Measurements from ENCODE around the gene SYNPR.

SYNPR gene

DNA sequence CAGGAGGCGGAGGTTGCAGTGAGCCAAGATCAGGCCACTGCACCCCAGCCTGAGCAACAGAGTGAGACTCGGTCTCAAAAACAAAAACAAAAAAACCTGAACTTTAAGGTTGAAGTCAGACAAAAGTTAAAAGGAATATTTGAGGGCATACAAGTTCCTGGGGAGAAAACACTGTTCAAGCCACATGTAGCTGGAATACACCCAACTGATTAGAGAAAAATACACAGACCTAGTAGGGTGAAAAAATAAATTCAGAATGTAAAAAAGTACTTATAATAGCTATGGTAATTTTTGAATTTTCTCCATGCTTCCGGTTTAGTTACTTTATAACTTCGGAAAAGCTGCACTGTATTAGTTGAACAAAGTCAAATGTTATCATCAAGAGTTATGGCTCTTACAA is 331.7 kb downstream of the SYNPR start:
- H3F3A ChIP-seq (ENCODE audit: control insufficient read depth, insufficient read depth): no peaks in the 10 kb centered on the region
- no peak overlapping the region for H3K4me2 ChIP-seq (ENCODE audit: low read length)
- no peaks in the 10 kb centered on the region for H3K79me2 ChIP-seq (ENCODE audit: control insufficient read depth, low read length)
- H3K9me3 ChIP-seq (ENCODE audit: control insufficient read depth, insufficient read depth, low read length): no peaks in the 10 kb centered on the region
- H3K4me3 ChIP-seq (ENCODE audit: low read length): no peak overlapping the region
- H4K20me1 ChIP-seq (ENCODE audit: control insufficient read depth, insufficient read depth, low read depth, low read length): no peaks in the 10 kb centered on the region
- H3K9me2 ChIP-seq (replicated peaks; ENCODE audit: control insufficient read depth, low read length): no peaks in the 10 kb centered on the region
- no peaks in the 10 kb centered on the region for H3K27me3 ChIP-seq (ENCODE audit: control insufficient read depth, low read length)
- no peak overlapping the region for H3K27ac ChIP-seq (ENCODE audit: low read depth, low read length)
- no peaks in the 10 kb centered on the region for H3K36me3 ChIP-seq (ENCODE audit: control insufficient read depth, low read length)
- TF ChIP-seq, protein P1, sequence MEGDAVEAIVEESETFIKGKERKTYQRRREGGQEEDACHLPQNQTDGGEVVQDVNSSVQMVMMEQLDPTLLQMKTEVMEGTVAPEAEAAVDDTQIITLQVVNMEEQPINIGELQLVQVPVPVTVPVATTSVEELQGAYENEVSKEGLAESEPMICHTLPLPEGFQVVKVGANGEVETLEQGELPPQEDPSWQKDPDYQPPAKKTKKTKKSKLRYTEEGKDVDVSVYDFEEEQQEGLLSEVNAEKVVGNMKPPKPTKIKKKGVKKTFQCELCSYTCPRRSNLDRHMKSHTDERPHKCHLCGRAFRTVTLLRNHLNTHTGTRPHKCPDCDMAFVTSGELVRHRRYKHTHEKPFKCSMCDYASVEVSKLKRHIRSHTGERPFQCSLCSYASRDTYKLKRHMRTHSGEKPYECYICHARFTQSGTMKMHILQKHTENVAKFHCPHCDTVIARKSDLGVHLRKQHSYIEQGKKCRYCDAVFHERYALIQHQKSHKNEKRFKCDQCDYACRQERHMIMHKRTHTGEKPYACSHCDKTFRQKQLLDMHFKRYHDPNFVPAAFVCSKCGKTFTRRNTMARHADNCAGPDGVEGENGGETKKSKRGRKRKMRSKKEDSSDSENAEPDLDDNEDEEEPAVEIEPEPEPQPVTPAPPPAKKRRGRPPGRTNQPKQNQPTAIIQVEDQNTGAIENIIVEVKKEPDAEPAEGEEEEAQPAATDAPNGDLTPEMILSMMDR (IDR thresholded peaks at IDR 0.05; ENCODE audit: low read depth, low read length, poor library complexity, severe bottlenecking): no peak
- TF ChIP-seq EZH2phosphoT487 (IDR thresholded peaks at IDR 0.05; ENCODE audit: borderline replicate concordance, low read length): no peak
- no peaks in the 10 kb centered on the region for H3K4me1 ChIP-seq (ENCODE audit: control insufficient read depth, low read length)

DNA sequence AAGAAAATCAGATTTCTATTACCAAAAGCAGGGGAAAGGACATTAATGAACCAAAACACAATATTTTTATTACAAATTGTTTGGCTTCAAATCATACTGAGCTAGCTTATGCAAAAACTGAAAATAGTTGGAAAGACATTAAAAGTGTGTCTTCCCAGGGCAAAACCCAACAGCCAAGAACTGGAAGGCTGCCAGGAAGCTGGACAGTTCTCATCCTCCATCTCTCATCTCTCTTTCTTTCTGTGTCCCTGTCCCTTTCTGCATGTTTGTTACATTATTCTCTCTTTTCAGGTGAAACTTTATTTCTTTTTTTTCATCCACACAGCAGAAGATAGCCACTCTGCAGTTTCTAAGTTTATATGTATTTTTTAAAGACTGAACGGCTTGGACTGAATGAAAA is 333.3 kb downstream of the SYNPR start:
- Histone ChIP-seq H3K9me3 (ENCODE audit: control insufficient read depth, insufficient read depth, low read length) (no peaks in the 10 kb centered on the region), H3K79me2 (ENCODE audit: control insufficient read depth, low read length) (no peaks in the 10 kb centered on the region), H3F3A (ENCODE audit: control insufficient read depth, insufficient read depth) (no peaks in the 10 kb centered on the region), H3K27ac (ENCODE audit: low read depth, low read length) (no peak overlapping the region), H3K27me3 (ENCODE audit: control insufficient read depth, low read length) (no peaks in the 10 kb centered on the region), H3K4me2 (ENCODE audit: low read length) (no peak overlapping the region), H3K9me2 (replicated peaks; ENCODE audit: control insufficient read depth, low read length) (no peaks in the 10 kb centered on the region), H3K4me1 (ENCODE audit: control insufficient read depth, low read length) (no peaks in the 10 kb centered on the region), H4K20me1 (ENCODE audit: control insufficient read depth, insufficient read depth, low read depth, low read length) (no peaks in the 10 kb centered on the region), H3K4me3 (ENCODE audit: low read length) (no peak overlapping the region), H3K36me3 (ENCODE audit: control insufficient read depth, low read length) (no peaks in the 10 kb centered on the region)
- TF ChIP-seq EZH2phosphoT487 (IDR thresholded peaks at IDR 0.05; ENCODE audit: borderline replicate concordance, low read length): no peak
- TF ChIP-seq, protein P1 (IDR thresholded peaks at IDR 0.05; ENCODE audit: low read depth, low read length, poor library complexity, severe bottlenecking): no peak

DNA sequence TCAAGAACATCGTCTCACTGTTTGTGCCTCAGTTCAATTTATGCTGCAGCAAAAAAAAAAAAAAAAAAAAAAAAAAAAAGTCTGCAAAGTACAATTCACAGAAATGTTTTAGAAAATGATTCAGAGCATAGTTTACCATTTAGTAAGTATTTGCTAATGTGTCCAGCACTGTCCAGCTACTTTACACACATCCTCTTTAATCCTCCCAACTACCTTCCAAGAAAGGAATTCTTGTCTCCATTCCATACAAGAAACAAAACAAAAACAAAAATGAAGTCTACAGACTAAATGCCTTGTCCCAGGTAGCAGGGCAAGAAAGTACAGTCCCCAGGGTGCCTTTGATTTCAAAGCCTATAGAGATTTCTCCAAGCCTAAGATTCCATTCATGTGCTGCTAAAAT is 335.5 kb downstream of the SYNPR start:
- Histone ChIP-seq H3K27me3 (ENCODE audit: control insufficient read depth, low read length) (no peaks in the 10 kb centered on the region), H3K79me2 (ENCODE audit: control insufficient read depth, low read length) (no peaks in the 10 kb centered on the region), H3K4me1 (ENCODE audit: control insufficient read depth, low read length) (no peaks in the 10 kb centered on the region), H3K36me3 (ENCODE audit: control insufficient read depth, low read length) (no peaks in the 10 kb centered on the region), H4K20me1 (ENCODE audit: control insufficient read depth, insufficient read depth, low read depth, low read length) (no peaks in the 10 kb centered on the region), H3K4me2 (ENCODE audit: low read length) (no peak overlapping the region), H3K9me3 (ENCODE audit: control insufficient read depth, insufficient read depth, low read length) (no peaks in the 10 kb centered on the region), H3K9me2 (replicated peaks; ENCODE audit: control insufficient read depth, low read length) (no peaks in the 10 kb centered on the region), H3K4me3 (ENCODE audit: low read length) (no peak overlapping the region), H3K27ac (ENCODE audit: low read depth, low read length) (no peak overlapping the region), H3F3A (ENCODE audit: control insufficient read depth, insufficient read depth) (no peaks in the 10 kb centered on the region)
- no peak for TF ChIP-seq EZH2phosphoT487 (IDR thresholded peaks at IDR 0.05; ENCODE audit: borderline replicate concordance, low read length)
- TF ChIP-seq, protein P1 (IDR thresholded peaks at IDR 0.05; ENCODE audit: low read depth, low read length, poor library complexity, severe bottlenecking): no peak

GRCh38 chr3:63617391-63617790 is 339.3 kb downstream of the SYNPR start:
- TF ChIP-seq, protein P1 (IDR thresholded peaks at IDR 0.05; ENCODE audit: low read depth, low read length, poor library complexity, severe bottlenecking): no peak
- TF ChIP-seq EZH2phosphoT487 (IDR thresholded peaks at IDR 0.05; ENCODE audit: borderline replicate concordance, low read length): no peak
- Histone ChIP-seq H3K27me3 (ENCODE audit: control insufficient read depth, low read length) (no peaks in the 10 kb centered on the region), H3K4me3 (ENCODE audit: low read length) (no peak overlapping the region), H3K9me3 (ENCODE audit: control insufficient read depth, insufficient read depth, low read length) (no peaks in the 10 kb centered on the region), H3K4me1 (ENCODE audit: control insufficient read depth, low read length) (no peaks in the 10 kb centered on the region), H3K79me2 (ENCODE audit: control insufficient read depth, low read length) (no peaks in the 10 kb centered on the region), H3K36me3 (ENCODE audit: control insufficient read depth, low read length) (no peaks in the 10 kb centered on the region), H3K4me2 (ENCODE audit: low read length) (no peak overlapping the region), H4K20me1 (ENCODE audit: control insufficient read depth, insufficient read depth, low read depth, low read length) (no peaks in the 10 kb centered on the region), H3K9me2 (replicated peaks; ENCODE audit: control insufficient read depth, low read length) (no peaks in the 10 kb centered on the region), H3F3A (ENCODE audit: control insufficient read depth, insufficient read depth) (no peaks in the 10 kb centered on the region), H3K27ac (ENCODE audit: low read depth, low read length) (no peak overlapping the region)
